Vagina (tissue), 2 donors: ENCODE data around the gene GRAMD4. TPM values are rescaled to one million over a fixed set of nuclear protein-coding genes. Genes with fewer than 3 reads are reported as not detected.

Source experiments
- DNase-seq, 2 donors: peaks; one replicate each; pipeline ENCODE4 v3.0.0-alpha.2; 2017; ENCODE audit errors: extremely low spot score in 2 of 2
- H3K27ac ChIP-seq: fragments of 200-600 bp; sonication (generic); one replicate; pipeline ENCODE4 v1.5.1; 2019
- H3K27me3 ChIP-seq: fragments of 200-600 bp; sonication (generic); one replicate; pipeline ENCODE4 v1.5.1; 2019
- H3K36me3 ChIP-seq, 2 donors: fragments of 200-600 bp; sonication (generic); one replicate each; pipeline ENCODE4 v1.5.1; 2017 to 2019
- H3K4me1 ChIP-seq: fragments of 200-600 bp; sonication (generic); one replicate; pipeline ENCODE4 v1.5.1; 2019
- H3K4me3 ChIP-seq, 2 donors: fragments of 200-600 bp; sonication (generic); 1 replicate in 1 of 2; 2 replicates in 1 of 2; pipeline ENCODE4 v1.5.1; 2016 to 2019
- H3K9me3 ChIP-seq: fragments of 200-600 bp; sonication (generic); one replicate; pipeline ENCODE4 v1.5.1; 2019
- POLR2A ChIP-seq, 2 donors: fragments of 450-650 bp; IDR thresholded peaks; one replicate each; pipeline ENCODE4 v1.6.1; 2017; ENCODE audit warnings: antibody characterized with exemption in 2 of 2, mild to moderate bottlenecking in 2 of 2, moderate library complexity in 2 of 2
- POLR2AphosphoS5 ChIP-seq, 2 donors: sonication (generic); formaldehyde crosslinking; IDR thresholded peaks; one replicate each; pipeline ENCODE4 v1.9.0; 2017; ENCODE audit warnings: antibody characterized with exemption in 2 of 2, mild to moderate bottlenecking in 2 of 2, low read depth in 1 of 2; ENCODE audit not compliant: insufficient read depth in 1 of 2
- intact Hi-C: fragments of 100-400 bp; cut with DNase I; formaldehyde crosslinking; loops from one replicate; pipeline ENCODE4 v1.15.1; 2023
- total RNA-seq: library from RNA; depleted of rRNA; stranded (reverse); fragments of >200 nt; gene quantifications from one replicate; pipeline ENCODE4 v1.2.3, GENCODE V29; 2016
- TF ChIP-seq, protein P1 (sequence below), 3 experiments: fragments of 450-650 bp in 2 of 3; fragments of 200-600 bp in 1 of 3; sonication (generic) in 1 of 3; IDR thresholded peaks; one replicate each; pipeline ENCODE4 v1.5.1; 2017 to 2019; ENCODE audit warnings: antibody characterized with exemption in 3 of 3, mild to moderate bottlenecking in 2 of 3, moderate library complexity in 2 of 3

GRAMD4 gene
- total RNA-seq, 1 donor from 2014 or later = 28.7 TPM

- TF ChIP-seq, protein P1, sequence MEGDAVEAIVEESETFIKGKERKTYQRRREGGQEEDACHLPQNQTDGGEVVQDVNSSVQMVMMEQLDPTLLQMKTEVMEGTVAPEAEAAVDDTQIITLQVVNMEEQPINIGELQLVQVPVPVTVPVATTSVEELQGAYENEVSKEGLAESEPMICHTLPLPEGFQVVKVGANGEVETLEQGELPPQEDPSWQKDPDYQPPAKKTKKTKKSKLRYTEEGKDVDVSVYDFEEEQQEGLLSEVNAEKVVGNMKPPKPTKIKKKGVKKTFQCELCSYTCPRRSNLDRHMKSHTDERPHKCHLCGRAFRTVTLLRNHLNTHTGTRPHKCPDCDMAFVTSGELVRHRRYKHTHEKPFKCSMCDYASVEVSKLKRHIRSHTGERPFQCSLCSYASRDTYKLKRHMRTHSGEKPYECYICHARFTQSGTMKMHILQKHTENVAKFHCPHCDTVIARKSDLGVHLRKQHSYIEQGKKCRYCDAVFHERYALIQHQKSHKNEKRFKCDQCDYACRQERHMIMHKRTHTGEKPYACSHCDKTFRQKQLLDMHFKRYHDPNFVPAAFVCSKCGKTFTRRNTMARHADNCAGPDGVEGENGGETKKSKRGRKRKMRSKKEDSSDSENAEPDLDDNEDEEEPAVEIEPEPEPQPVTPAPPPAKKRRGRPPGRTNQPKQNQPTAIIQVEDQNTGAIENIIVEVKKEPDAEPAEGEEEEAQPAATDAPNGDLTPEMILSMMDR (IDR thresholded peaks at IDR 0.05) = no peak
- TF ChIP-seq POLR2AphosphoS5 (IDR thresholded peaks at IDR 0.05; ENCODE audit: insufficient read depth in 1 of 2, low read depth in 1 of 2) (no peak), POLR2A (IDR thresholded peaks at IDR 0.05) (no peak)
- Histone ChIP-seq H3K9me3 (no peaks in the 10 kb centered on the region), H3K4me1 (no peaks in the 10 kb centered on the region), H3K36me3 (peaks cover 0 to 67% of the 10 kb centered on the region in 2 donors), H3K27ac (no peak overlapping the region), H3K4me3 (no peak overlapping the region), H3K27me3 (no peaks in the 10 kb centered on the region)
- intact Hi-C loops = no loop called here
- DNase-seq = no peak
Observed at GRCh38 chr22:46707827-46708570, 87.8 kb downstream of the GRAMD4 start.

DNA sequence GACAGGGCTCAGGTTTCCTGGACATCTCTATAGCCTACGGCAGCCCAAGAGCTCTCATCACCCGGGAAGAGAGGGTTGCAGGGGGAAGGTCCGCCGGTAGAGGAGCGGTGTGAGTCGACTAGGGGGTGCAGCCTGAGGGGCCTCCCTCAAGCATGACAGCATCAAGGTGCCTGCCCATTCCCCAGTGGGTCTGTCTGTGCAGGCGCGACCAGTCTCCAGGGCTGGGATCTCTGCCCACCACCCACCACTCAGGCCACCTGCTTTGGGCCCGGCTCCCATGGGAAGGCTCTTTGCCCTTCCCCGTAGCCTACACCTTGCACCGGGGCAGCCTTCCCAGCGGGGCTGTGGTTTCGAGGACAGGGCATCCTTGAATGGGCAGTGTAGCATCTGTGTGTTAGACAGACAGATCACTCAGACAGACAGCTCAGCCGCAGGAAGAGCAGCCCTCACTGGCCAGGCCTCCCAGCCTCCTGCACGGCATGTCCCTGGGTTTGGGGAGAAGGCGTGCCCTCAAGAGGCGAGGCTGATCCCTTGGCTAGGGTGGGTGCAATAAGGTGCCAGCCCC is 88.7 kb downstream of the GRAMD4 start:
- no peak overlapping the region for H3K4me3 ChIP-seq
- H3K27ac ChIP-seq = no peak overlapping the region
- no peak for TF ChIP-seq POLR2AphosphoS5 (IDR thresholded peaks at IDR 0.05; ENCODE audit: insufficient read depth in 1 of 2, low read depth in 1 of 2)
- TF ChIP-seq, protein P1 (IDR thresholded peaks at IDR 0.05) = no peak
- TF ChIP-seq POLR2A (IDR thresholded peaks at IDR 0.05) = no peak
- DNase-seq = no peak
- peaks cover 3% of the 10 kb centered on the region for H3K4me1 ChIP-seq
- no peaks in the 10 kb centered on the region for H3K9me3 ChIP-seq
- intact Hi-C loops = no loop called here
- H3K27me3 ChIP-seq = no peaks in the 10 kb centered on the region
- peaks cover 0 to 60% of the 10 kb centered on the region in 2 donors for H3K36me3 ChIP-seq

GRCh38 chr22:46710806-46711205 is 90.6 kb downstream of the GRAMD4 start:
- H3K27ac ChIP-seq = no peak overlapping the region
- peaks cover 0 to 50% of the 10 kb centered on the region in 2 donors for H3K36me3 ChIP-seq
- no peak overlapping the region for H3K4me3 ChIP-seq
- intact Hi-C loops = no loop called here
- TF ChIP-seq POLR2AphosphoS5 (IDR thresholded peaks at IDR 0.05; ENCODE audit: insufficient read depth in 1 of 2, low read depth in 1 of 2) (no peak), POLR2A (IDR thresholded peaks at IDR 0.05) (no peak)
- TF ChIP-seq, protein P1 (IDR thresholded peaks at IDR 0.05) = no peak
- no peaks in the 10 kb centered on the region for H3K9me3 ChIP-seq
- peaks cover 15% of the 10 kb centered on the region for H3K4me1 ChIP-seq
- no peak for DNase-seq
- H3K27me3 ChIP-seq = no peaks in the 10 kb centered on the region

DNA sequence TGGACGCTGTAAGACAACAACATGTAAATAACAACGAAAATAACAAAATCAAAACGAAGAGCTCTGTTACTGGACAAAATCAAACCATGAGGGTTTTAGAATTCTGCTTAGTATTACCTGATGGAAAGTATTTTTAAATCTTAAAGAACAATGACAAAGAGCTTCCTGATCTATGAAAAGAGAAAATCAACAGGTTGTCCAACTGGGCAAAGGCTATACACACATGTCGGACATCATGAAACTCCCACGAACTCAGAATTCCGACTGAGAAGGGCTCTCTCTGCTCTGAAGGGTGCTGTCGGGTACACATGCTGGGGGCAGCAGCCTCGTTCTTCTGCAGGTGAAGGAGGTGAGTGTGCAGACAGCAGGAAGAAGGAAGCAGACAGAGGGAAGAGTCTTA is 92.1 kb downstream of the GRAMD4 start:
- H3K4me3 ChIP-seq = no peak overlapping the region
- H3K4me1 ChIP-seq = peaks cover 15% of the 10 kb centered on the region
- TF ChIP-seq POLR2AphosphoS5 (IDR thresholded peaks at IDR 0.05; ENCODE audit: insufficient read depth in 1 of 2, low read depth in 1 of 2) (no peak), POLR2A (IDR thresholded peaks at IDR 0.05) (no peak)
- TF ChIP-seq, protein P1 (IDR thresholded peaks at IDR 0.05) = no peak
- no peak overlapping the region for H3K27ac ChIP-seq
- no peaks in the 10 kb centered on the region for H3K27me3 ChIP-seq
- intact Hi-C loops = no loop called here
- no peak for DNase-seq
- peaks cover 0 to 46% of the 10 kb centered on the region in 2 donors for H3K36me3 ChIP-seq
- no peaks in the 10 kb centered on the region for H3K9me3 ChIP-seq

DNA sequence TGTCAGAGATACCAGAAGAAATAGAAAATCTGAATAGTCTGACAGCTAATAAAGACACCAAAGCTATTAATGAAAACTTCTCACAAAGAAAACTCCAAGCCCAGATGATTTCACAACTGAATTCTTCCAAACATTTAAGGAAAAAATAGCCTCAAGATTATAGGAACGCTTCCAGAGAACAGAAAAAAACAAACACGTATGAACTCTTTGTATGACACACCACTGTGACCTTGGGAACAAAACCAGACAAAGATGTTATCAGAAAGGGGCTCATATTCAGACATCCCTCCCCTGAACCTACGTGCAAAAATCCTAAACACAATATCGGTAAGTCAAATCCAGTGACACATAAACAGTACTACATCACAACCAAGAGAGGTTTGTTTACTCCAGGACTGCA is 94.4 kb downstream of the GRAMD4 start:
- no peak for DNase-seq

More for the DNA sequence above, 94.4 kb downstream of the GRAMD4 start:
- H3K4me3 ChIP-seq = no peak overlapping the region
- no peaks in the 10 kb centered on the region for H3K9me3 ChIP-seq
- H3K4me1 ChIP-seq = peaks cover 15% of the 10 kb centered on the region
- TF ChIP-seq POLR2A (IDR thresholded peaks at IDR 0.05) (no peak), POLR2AphosphoS5 (IDR thresholded peaks at IDR 0.05; ENCODE audit: insufficient read depth in 1 of 2, low read depth in 1 of 2) (no peak)
- TF ChIP-seq, protein P1 (IDR thresholded peaks at IDR 0.05) = no peak
- H3K27ac ChIP-seq = peak overlapping the region; percentile 15
- peaks cover 0 to 45% of the 10 kb centered on the region in 2 donors for H3K36me3 ChIP-seq
- intact Hi-C loops = no loop called here
- H3K27me3 ChIP-seq = no peaks in the 10 kb centered on the region
